ENCODE data around the gene AMBRA1. TPM values are rescaled to one million over a fixed set of nuclear protein-coding genes. Genes with fewer than 3 reads are reported as not detected.
"Not testable (repeated sequence)": the region's sequence is repeated elsewhere in the genome, so short reads cannot be mapped to it uniquely, and the experiment has no call there.

The AMBRA1 gene
- total RNA-seq, 1 donor from 2014 or later: 13.5 TPM

- peak in 1 of 2 donors; percentile 24 for DNase-seq (ENCODE audit: low read depth in 2 of 2)
These were observed 22.8 kb upstream of the AMBRA1 start for GRCh38 chr11:46616551-46617133.

GRCh38 chr11:46615756-46616155 is 21.9 kb upstream of the AMBRA1 start:
- no peak for DNase-seq (ENCODE audit: low read depth in 2 of 2)

GRCh38 chr11:46612326-46612725 is 18.5 kb upstream of the AMBRA1 start:
- no peak for DNase-seq (ENCODE audit: low read depth in 2 of 2)

GRCh38 chr11:46611526-46612304 is 17.9 kb upstream of the AMBRA1 start:
- DNase-seq (ENCODE audit: low read depth in 2 of 2): no peak

- DNase-seq (ENCODE audit: low read depth in 2 of 2): no peak
These were observed 15.6 kb upstream of the AMBRA1 start for GRCh38 chr11:46609386-46609785.

- DNase-seq (ENCODE audit: low read depth in 2 of 2): no peak
These were observed 13.7 kb upstream of the AMBRA1 start for GRCh38 chr11:46607516-46607915.

GRCh38 chr11:46604796-46605195 is 11.0 kb upstream of the AMBRA1 start:
- DNase-seq (ENCODE audit: low read depth in 2 of 2): no peak

GRCh38 chr11:46603704-46604308 is 10.0 kb upstream of the AMBRA1 start:
- DNase-seq (ENCODE audit: low read depth in 2 of 2): no peak

GRCh38 chr11:46601129-46601528 is 7.3 kb upstream of the AMBRA1 start:
- DNase-seq (ENCODE audit: low read depth in 2 of 2): no peak

GRCh38 chr11:46600194-46600960 is 6.6 kb upstream of the AMBRA1 start:
- no peak for DNase-seq (ENCODE audit: low read depth in 2 of 2)

GRCh38 chr11:46599340-46600193 is 5.7 kb upstream of the AMBRA1 start:
- no peak for DNase-seq (ENCODE audit: low read depth in 2 of 2)

GRCh38 chr11:46597609-46598219 is 3.9 kb upstream of the AMBRA1 start:
- DNase-seq (ENCODE audit: low read depth in 2 of 2): peak in 1 of 2 donors; percentile 70

GRCh38 chr11:46597155-46597554 is 3.3 kb upstream of the AMBRA1 start:
- no peak for DNase-seq (ENCODE audit: low read depth in 2 of 2)

- DNase-seq (ENCODE audit: low read depth in 2 of 2): no peak
These were observed 962 bp upstream of the AMBRA1 start for GRCh38 chr11:46594785-46595184.

GRCh38 chr11:46594374-46594700 is 514 bp upstream of the AMBRA1 start:
- no peak for DNase-seq (ENCODE audit: low read depth in 2 of 2)

- peak in 1 of 2 donors; percentile 46 for DNase-seq (ENCODE audit: low read depth in 2 of 2)
These were observed 2.9 kb downstream of the AMBRA1 start for GRCh38 chr11:46590740-46591605.

- DNase-seq (ENCODE audit: low read depth in 2 of 2): no peak
These were observed 4.9 kb downstream of the AMBRA1 start for GRCh38 chr11:46588915-46589314.

- no peak for DNase-seq (ENCODE audit: low read depth in 2 of 2)
These were observed 5.7 kb downstream of the AMBRA1 start for GRCh38 chr11:46588131-46588530.

GRCh38 chr11:46583513-46583912 is 10.3 kb downstream of the AMBRA1 start:
- DNase-seq (ENCODE audit: low read depth in 2 of 2): not testable (repeated sequence)

- no peak for DNase-seq (ENCODE audit: low read depth in 2 of 2)
These were observed 11.2 kb downstream of the AMBRA1 start for GRCh38 chr11:46582588-46582987.

Measured in dermis microvascular lymphatic vessel endothelial cell (primary cell).